Measurements from ENCODE around the gene LYRM1.

The LYRM1 gene

GRCh38 chr16:20871941-20872815 is 28.4 kb upstream of the LYRM1 start:
- DNase-seq (ENCODE audit: low read depth) = no peak

- no peak for DNase-seq (ENCODE audit: low read depth)
Measured at GRCh38 chr16:20873331-20873730, 27.2 kb upstream of the LYRM1 start.

- no peak for DNase-seq (ENCODE audit: low read depth)
Measured at GRCh38 chr16:20874088-20874581, 26.4 kb upstream of the LYRM1 start.

- no peak for DNase-seq (ENCODE audit: low read depth)
Measured at GRCh38 chr16:20875355-20875650, 25.3 kb upstream of the LYRM1 start.

- DNase-seq (ENCODE audit: low read depth) = no peak
Measured at GRCh38 chr16:20878682-20879147, 21.9 kb upstream of the LYRM1 start.

- no peak for DNase-seq (ENCODE audit: low read depth)
Measured at GRCh38 chr16:20879175-20880040, 21.2 kb upstream of the LYRM1 start.

- no peak for DNase-seq (ENCODE audit: low read depth)
Measured at GRCh38 chr16:20880867-20881502, 19.6 kb upstream of the LYRM1 start.

GRCh38 chr16:20881503-20881878 is 19.1 kb upstream of the LYRM1 start:
- no peak for DNase-seq (ENCODE audit: low read depth)

- no peak for DNase-seq (ENCODE audit: low read depth)
Measured at GRCh38 chr16:20883554-20884239, 16.9 kb upstream of the LYRM1 start.

GRCh38 chr16:20884240-20884556 is 16.4 kb upstream of the LYRM1 start:
- DNase-seq (ENCODE audit: low read depth) = no peak

GRCh38 chr16:20886320-20886719 is 14.3 kb upstream of the LYRM1 start:
- DNase-seq (ENCODE audit: low read depth) = no peak

- no peak for DNase-seq (ENCODE audit: low read depth)
Measured at GRCh38 chr16:20887207-20887606, 13.4 kb upstream of the LYRM1 start.

- DNase-seq (ENCODE audit: low read depth) = no peak
Measured at GRCh38 chr16:20889625-20890275, 10.8 kb upstream of the LYRM1 start.

GRCh38 chr16:20894388-20894787 is 6.2 kb upstream of the LYRM1 start:
- DNase-seq (ENCODE audit: low read depth) = no peak

- no peak for DNase-seq (ENCODE audit: low read depth)
Measured at GRCh38 chr16:20897253-20897897, 3.2 kb upstream of the LYRM1 start.

- DNase-seq (ENCODE audit: low read depth) = no peak
Measured at GRCh38 chr16:20897922-20898321, 2.6 kb upstream of the LYRM1 start.

- no peak for DNase-seq (ENCODE audit: low read depth)
Measured at GRCh38 chr16:20899071-20899470, 1.5 kb upstream of the LYRM1 start.

GRCh38 chr16:20899477-20900298 is 883 bp upstream of the LYRM1 start:
- no peak for DNase-seq (ENCODE audit: low read depth)

GRCh38 chr16:20901068-20901435 is 481 bp downstream of the LYRM1 start:
- no peak for DNase-seq (ENCODE audit: low read depth)

GRCh38 chr16:20901436-20902112 is 1.0 kb downstream of the LYRM1 start:
- DNase-seq (ENCODE audit: low read depth) = no peak
